OCI-LY7 (cell line): ENCODE measurements around the gene APELA. TPM values are rescaled to one million over a fixed set of nuclear protein-coding genes. Genes with fewer than 3 reads are reported as not detected.

Experiments
- BruUV-seq: library from RNA; stranded (reverse); fragments of 400-500 nt; replicated peaks from 2 replicates; lab custom pipeline; 2021; lab: Mats Ljungman, UMichigan
- CTCF ChIA-PET: fragments of 300-600 bp; sonication (Branson Sonifier 250); formaldehyde crosslinking; loops from one replicate; lab custom pipeline; 2022; ENCODE audit warnings: antibody characterized with exemption; ENCODE audit not compliant: unreplicated experiment; lab: Charles Lee
- POLR2A ChIA-PET: fragments of 300-600 bp; sonication (Branson Sonifier 250); formaldehyde crosslinking; loops from one replicate; lab custom pipeline; 2022; ENCODE audit warnings: antibody characterized with exemption; lab: Charles Lee
- DNase-seq: peaks from one replicate; pipeline ENCODE4 v3.0.0-alpha.2; 2015; ENCODE audit warnings: low spot score
- H2AFZ ChIP-seq: fragments of 200-600 bp; sonication (generic), shearing (Covaris generic); 2 replicates; pipeline ENCODE4 v1.6.1; 2014; ENCODE audit warnings: mild to moderate bottlenecking, antibody characterized with exemption, low read length, moderate library complexity
- H3K27ac ChIP-seq: fragments of 200-600 bp; sonication (generic); 2 replicates; pipeline ENCODE4 v1.5.1; 2014; ENCODE audit warnings: mixed run types, low read depth, mild to moderate bottlenecking, moderate library complexity, low read length, inconsistent platforms; ENCODE audit not compliant: poor library complexity, severe bottlenecking
- H3K36me3 ChIP-seq: fragments of 200-600 bp; sonication (generic); 2 replicates; pipeline ENCODE4 v1.6.1; 2014; ENCODE audit warnings: mild to moderate bottlenecking, antibody characterized with exemption, low read length, moderate library complexity, mixed read lengths; ENCODE audit not compliant: insufficient read depth
- H3K4me1 ChIP-seq: fragments of 200-600 bp; sonication (generic); 2 replicates; pipeline ENCODE4 v1.5.1; 2014; ENCODE audit warnings: mild to moderate bottlenecking, low read length; ENCODE audit not compliant: insufficient read depth, poor library complexity, severe bottlenecking
- H3K4me2 ChIP-seq: fragments of 200-600 bp; sonication (generic); 2 replicates; pipeline ENCODE4 v1.6.1; 2014; ENCODE audit warnings: mild to moderate bottlenecking, low read length
- H3K4me3 ChIP-seq: fragments of 200-600 bp; sonication (generic); 2 replicates; pipeline ENCODE4 v1.5.1; 2014; ENCODE audit warnings: mild to moderate bottlenecking, low read depth, low read length; ENCODE audit not compliant: poor library complexity, severe bottlenecking
- H3K79me2 ChIP-seq: fragments of 200-600 bp; sonication (generic); 2 replicates; pipeline ENCODE4 v1.6.1; 2016; ENCODE audit warnings: low read depth, mild to moderate bottlenecking, low read length, moderate library complexity, mixed read lengths; ENCODE audit not compliant: insufficient read depth
- H3K9me2 ChIP-seq: fragments of 200-600 bp; sonication (generic); 2 replicates; pipeline ENCODE4 v1.6.1; 2016; ENCODE audit warnings: mild to moderate bottlenecking, low read length, mixed read lengths; ENCODE audit not compliant: insufficient read depth
- H3K9me3 ChIP-seq: fragments of 200-600 bp; sonication (generic); 2 replicates; pipeline ENCODE4 v1.6.1; 2014; ENCODE audit warnings: mild to moderate bottlenecking, mixed run types, low read length, mixed read lengths
- H4K20me1 ChIP-seq: fragments of 200-600 bp; sonication (generic); 2 replicates; pipeline ENCODE4 v1.6.1; 2014; ENCODE audit warnings: mild to moderate bottlenecking, antibody characterized with exemption, low read length, moderate library complexity, mixed read lengths; ENCODE audit not compliant: insufficient read depth
- EZH2phosphoT487 ChIP-seq: fragments of 200-600 bp; sonication (generic); IDR thresholded peaks from 2 replicates; pipeline ENCODE4 v1.6.1; 2018; ENCODE audit warnings: low read depth, borderline replicate concordance, mild to moderate bottlenecking, mixed run types, antibody characterized with exemption, low read length, moderate library complexity, mixed read lengths
- intact Hi-C: fragments of 100-400 bp; cut with micrococcal nuclease; formaldehyde crosslinking; loops from one replicate; pipeline ENCODE4 v1.10.0; 2022; ENCODE audit not compliant: unreplicated experiment
- total RNA-seq, 2 experiments: library from RNA; depleted of rRNA in 1 of 2; stranded (reverse); fragments of >200 nt in 1 of 2; shearing (Covaris generic) in 1 of 2; gene quantifications; 2 replicates each; pipeline ENCODE4 v1.2.3, GENCODE V29; 2014 to 2022
- TF ChIP-seq, protein P1 (sequence below): fragments of 200-600 bp; sonication (generic); conservative IDR thresholded peaks from 2 replicates; pipeline ENCODE4 v1.5.1; 2014; ENCODE audit warnings: mild to moderate bottlenecking, antibody characterized with exemption, low read length, moderate library complexity, mixed read lengths

The APELA gene
- total RNA-seq, 2 experiments from 2014 or later, result not detected

DNA sequence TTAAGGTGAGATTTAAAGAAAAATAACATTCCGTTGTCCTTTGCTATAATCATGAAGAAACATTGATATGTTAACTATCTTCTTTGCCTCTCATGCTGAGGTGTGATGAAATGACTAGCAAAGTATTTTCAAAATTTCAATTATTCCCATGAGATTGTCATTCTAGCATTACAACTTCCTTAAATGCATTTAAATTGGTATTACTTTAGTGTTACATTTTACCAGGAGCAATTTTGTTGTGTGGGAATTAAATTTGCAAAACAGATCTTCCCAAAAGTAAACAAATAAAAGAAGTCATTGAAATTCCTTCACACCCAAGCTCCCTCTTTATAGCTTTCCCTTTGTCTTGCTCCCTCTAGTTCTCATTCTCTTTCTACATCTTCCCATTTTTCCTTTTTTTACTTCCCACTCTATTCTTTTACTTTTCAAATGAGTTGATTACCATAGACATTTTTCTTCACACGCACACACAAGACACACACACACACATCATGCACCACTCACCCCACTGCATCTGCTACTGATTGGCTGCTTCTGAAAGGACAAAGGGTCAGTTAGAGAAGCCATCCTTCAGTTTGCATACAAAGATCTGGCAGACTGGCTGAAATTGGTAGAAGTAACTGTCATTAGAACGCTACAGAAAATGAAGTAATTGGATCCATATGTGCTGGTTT, 10.0 kb upstream of the APELA start:
- Histone ChIP-seq H3K4me3 (no peak overlapping the region), H3K4me2 (no peak overlapping the region), H3K9me3 (no peaks in the 10 kb centered on the region), H3K9me2 (no peaks in the 10 kb centered on the region), H3K79me2 (no peaks in the 10 kb centered on the region), H3K36me3 (no peaks in the 10 kb centered on the region), H4K20me1 (no peaks in the 10 kb centered on the region), H2AFZ (no peak overlapping the region), H3K27ac (no peak overlapping the region), H3K4me1 (no peaks in the 10 kb centered on the region)
- CTCF ChIA-PET, result no interaction called here
- no peak for DNase-seq
- BruUV-seq, result no TSS peak
- TF ChIP-seq, protein P1, sequence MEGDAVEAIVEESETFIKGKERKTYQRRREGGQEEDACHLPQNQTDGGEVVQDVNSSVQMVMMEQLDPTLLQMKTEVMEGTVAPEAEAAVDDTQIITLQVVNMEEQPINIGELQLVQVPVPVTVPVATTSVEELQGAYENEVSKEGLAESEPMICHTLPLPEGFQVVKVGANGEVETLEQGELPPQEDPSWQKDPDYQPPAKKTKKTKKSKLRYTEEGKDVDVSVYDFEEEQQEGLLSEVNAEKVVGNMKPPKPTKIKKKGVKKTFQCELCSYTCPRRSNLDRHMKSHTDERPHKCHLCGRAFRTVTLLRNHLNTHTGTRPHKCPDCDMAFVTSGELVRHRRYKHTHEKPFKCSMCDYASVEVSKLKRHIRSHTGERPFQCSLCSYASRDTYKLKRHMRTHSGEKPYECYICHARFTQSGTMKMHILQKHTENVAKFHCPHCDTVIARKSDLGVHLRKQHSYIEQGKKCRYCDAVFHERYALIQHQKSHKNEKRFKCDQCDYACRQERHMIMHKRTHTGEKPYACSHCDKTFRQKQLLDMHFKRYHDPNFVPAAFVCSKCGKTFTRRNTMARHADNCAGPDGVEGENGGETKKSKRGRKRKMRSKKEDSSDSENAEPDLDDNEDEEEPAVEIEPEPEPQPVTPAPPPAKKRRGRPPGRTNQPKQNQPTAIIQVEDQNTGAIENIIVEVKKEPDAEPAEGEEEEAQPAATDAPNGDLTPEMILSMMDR, result no peak
- no peak for TF ChIP-seq EZH2phosphoT487
- intact Hi-C loops, result no loop called here
- POLR2A ChIA-PET, result interaction anchor here (0.5 to 1.4 kb wide), 3 partner anchors 9 to 195 kb away, joined by 4 to 5 read pairs (median 4); no protein-coding TSS in a partner anchor

DNA sequence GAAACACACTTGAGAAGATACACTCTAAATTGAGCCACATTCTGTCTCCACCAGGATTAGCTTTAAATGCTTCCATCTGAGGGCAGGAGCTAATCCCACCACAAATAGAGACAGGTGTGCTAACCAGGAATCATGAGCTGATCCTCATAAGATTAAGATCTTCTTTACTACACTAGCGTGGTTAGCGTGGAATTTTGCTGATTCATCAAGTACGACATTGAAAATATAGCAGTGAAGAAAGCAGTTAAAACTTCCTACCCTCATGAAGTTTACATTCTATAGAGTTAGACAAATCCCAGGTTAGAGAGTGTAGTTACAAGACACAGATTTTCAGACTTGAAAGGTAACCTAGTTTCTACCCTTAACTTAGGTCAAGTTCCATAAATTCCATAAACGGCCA, 5.3 kb upstream of the APELA start:
- ChIA-PET CTCF (no interaction called here), POLR2A (interaction anchor here (0.7 kb wide), 1 partner anchor 381 kb away, joined by 3 read pairs; no protein-coding TSS in a partner anchor)
- Histone ChIP-seq H4K20me1 (no peaks in the 10 kb centered on the region), H3K4me2 (no peak overlapping the region), H3K36me3 (no peaks in the 10 kb centered on the region), H3K9me2 (no peaks in the 10 kb centered on the region), H3K27ac (no peak overlapping the region), H3K4me1 (no peaks in the 10 kb centered on the region), H3K79me2 (no peaks in the 10 kb centered on the region), H3K4me3 (no peak overlapping the region), H2AFZ (no peak overlapping the region), H3K9me3 (no peaks in the 10 kb centered on the region)
- TF ChIP-seq EZH2phosphoT487, result no peak
- TF ChIP-seq, protein P1, result no peak
- no peak for DNase-seq
- no TSS peak for BruUV-seq
- intact Hi-C loops, result no loop called here

DNA sequence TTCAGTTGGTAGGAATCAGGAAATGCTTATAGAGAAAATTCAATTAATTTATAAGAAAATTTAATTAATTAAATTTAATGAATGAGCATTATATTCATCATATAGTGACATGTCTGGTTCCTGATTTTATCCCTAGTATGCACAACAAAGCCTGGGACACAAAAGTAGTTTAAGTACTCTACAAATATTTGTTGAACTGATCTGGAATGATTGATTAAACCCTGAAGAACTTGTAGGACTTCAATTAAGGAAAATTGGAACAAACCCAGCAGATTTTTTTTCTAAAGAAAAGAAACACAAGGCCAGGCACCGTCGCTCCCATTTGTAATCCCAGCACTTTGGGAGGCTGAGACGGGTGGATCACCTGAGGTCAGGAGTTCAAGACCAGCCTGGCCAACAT, 4.5 kb upstream of the APELA start:
- DNase-seq, result no peak
- Histone ChIP-seq H4K20me1 (no peaks in the 10 kb centered on the region), H3K27ac (no peak overlapping the region), H3K79me2 (no peaks in the 10 kb centered on the region), H3K36me3 (no peaks in the 10 kb centered on the region), H3K9me3 (no peaks in the 10 kb centered on the region), H3K4me3 (no peak overlapping the region), H2AFZ (no peak overlapping the region), H3K4me1 (no peaks in the 10 kb centered on the region), H3K4me2 (no peak overlapping the region), H3K9me2 (no peaks in the 10 kb centered on the region)
- TF ChIP-seq, protein P1, result no peak
- no peak for TF ChIP-seq EZH2phosphoT487
- POLR2A ChIA-PET, result no interaction called here
- CTCF ChIA-PET, result no interaction called here
- BruUV-seq, result no TSS peak
- intact Hi-C loops, result no loop called here
